Neural progenitor cell (in vitro differentiated cells): ENCODE measurements around the gene TMEM190. TPM values are rescaled to one million over a fixed set of nuclear protein-coding genes. Genes with fewer than 3 reads are reported as not detected.

Experiments used
- DNase-seq: peaks from one replicate; pipeline ENCODE4 v3.0.0-alpha.2; 2016; ENCODE audit warnings: low spot score
- H2AFZ ChIP-seq: fragments of 200-600 bp; sonication (generic); replicated peaks from 2 replicates; pipeline ENCODE4 v1.6.1; 2016; ENCODE audit warnings: antibody characterized with exemption
- H3F3A ChIP-seq: fragments of 200-600 bp; sonication (generic); 2 replicates; pipeline ENCODE4 v1.6.1; 2016; ENCODE audit warnings: antibody characterized with exemption, low read depth
- H3K27ac ChIP-seq: fragments of 200-600 bp; sonication (generic); 2 replicates; pipeline ENCODE4 v1.5.1; 2016; ENCODE audit warnings: mild to moderate bottlenecking
- H3K27me3 ChIP-seq: fragments of 200-600 bp; sonication (generic); 2 replicates; pipeline ENCODE4 v1.6.1; 2016; ENCODE audit warnings: mild to moderate bottlenecking, moderate library complexity
- H3K36me3 ChIP-seq: fragments of 200-600 bp; sonication (generic); 2 replicates; pipeline ENCODE4 v1.5.1; 2016
- H3K4me1 ChIP-seq: fragments of 200-600 bp; sonication (generic); 2 replicates; pipeline ENCODE4 v1.6.1; 2016; ENCODE audit warnings: mixed run types
- H3K4me2 ChIP-seq: fragments of 200-600 bp; sonication (generic); 2 replicates; pipeline ENCODE4 v1.6.1; 2016
- H3K4me3 ChIP-seq: fragments of 200-600 bp; sonication (generic); 2 replicates; pipeline ENCODE4 v1.5.1; 2016
- H3K79me2 ChIP-seq: fragments of 200-600 bp; sonication (generic); 2 replicates; pipeline ENCODE4 v1.6.1; 2016; ENCODE audit warnings: low read depth
- H3K9ac ChIP-seq: fragments of 200-600 bp; sonication (generic); 2 replicates; pipeline ENCODE4 v1.6.1; 2016
- H3K9me3 ChIP-seq: fragments of 200-600 bp; sonication (generic); 2 replicates; pipeline ENCODE4 v1.5.1; 2016; ENCODE audit warnings: low read depth
- H4K20me1 ChIP-seq: fragments of 200-600 bp; sonication (generic); 2 replicates; pipeline ENCODE4 v1.6.1; 2016; ENCODE audit warnings: low read depth
- H3K27ac Mint-ChIP-seq: 3 replicates; pipeline ENCODE4 v1.8.0; 2021; ENCODE audit warnings: mixed read lengths
- H3K27me3 Mint-ChIP-seq: 2 replicates; pipeline ENCODE4 v1.8.0; 2022; ENCODE audit warnings: low read depth, mild to moderate bottlenecking, inconsistent platforms, moderate library complexity, mixed read lengths; ENCODE audit not compliant: insufficient read depth
- H3K36me3 Mint-ChIP-seq: 3 replicates; pipeline ENCODE4 v1.8.0; 2021; ENCODE audit warnings: mixed read lengths
- H3K4me1 Mint-ChIP-seq: 3 replicates; pipeline ENCODE4 v1.8.0; 2021; ENCODE audit warnings: mixed read lengths
- H3K4me3 Mint-ChIP-seq: 3 replicates; pipeline ENCODE4 v1.8.0; 2021; ENCODE audit warnings: mild to moderate bottlenecking, moderate library complexity, mixed read lengths
- H3K9me3 Mint-ChIP-seq: 3 replicates; pipeline ENCODE4 v1.8.0; 2020; ENCODE audit warnings: mixed read lengths
- CTCF ChIP-seq: fragments of 200-600 bp; sonication (generic); IDR thresholded peaks from 2 replicates; pipeline ENCODE4 v1.5.1; 2017; ENCODE audit warnings: antibody characterized with exemption, mild to moderate bottlenecking
- EZH2 ChIP-seq: fragments of 200-600 bp; sonication (generic); IDR thresholded peaks from 2 replicates; pipeline ENCODE4 v1.6.1; 2017; ENCODE audit warnings: antibody characterized with exemption, mild to moderate bottlenecking, moderate library complexity
- EZH2phosphoT487 ChIP-seq: fragments of 200-600 bp; sonication (generic); IDR thresholded peaks from 2 replicates; pipeline ENCODE4 v1.6.1; 2017; ENCODE audit warnings: antibody characterized with exemption
- total RNA-seq: library from RNA; depleted of rRNA; stranded (reverse); fragments of >200 nt; gene quantifications from 2 replicates; pipeline ENCODE4 v1.2.3, GENCODE V29; 2015; ENCODE audit warnings: low replicate concordance

TMEM190 gene
- total RNA-seq, 1 donor from 2014 or later: not detected

DNA sequence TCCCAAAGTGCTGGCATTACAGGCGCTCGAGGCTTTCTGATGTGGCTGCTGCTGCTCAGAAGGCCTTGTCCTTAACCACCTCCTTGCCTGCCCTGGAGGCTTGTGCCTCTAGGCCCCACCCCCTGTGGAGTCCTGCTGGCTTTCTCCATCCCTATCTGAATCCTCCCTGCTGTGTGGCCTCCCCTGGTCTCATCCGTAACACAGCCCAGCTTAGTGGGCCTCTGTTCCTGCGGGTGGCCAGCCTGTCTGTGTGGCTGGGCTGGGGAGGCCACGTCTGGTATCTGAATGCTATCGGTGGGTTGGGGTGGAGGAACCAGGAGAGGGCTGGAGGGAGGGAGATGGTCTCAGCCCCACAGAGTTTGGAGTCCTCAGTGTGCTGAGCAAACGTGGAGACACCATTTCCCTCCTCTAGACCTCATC lies 13.8 kb downstream of the TMEM190 start:
- DNase-seq: no peak
- no peak overlapping the region for H3K4me3 ChIP-seq
- H4K20me1 ChIP-seq: peaks cover 75% of the 10 kb centered on the region
- peak overlapping the region; percentile 42 for H3K4me3 Mint-ChIP-seq
- no peak overlapping the region for H3K27ac Mint-ChIP-seq
- H3K27ac ChIP-seq: no peak overlapping the region
- peaks cover 3% of the 10 kb centered on the region for H3K27me3 Mint-ChIP-seq
- peaks cover 29% of the 10 kb centered on the region for H3K4me1 ChIP-seq
- no peak overlapping the region for H3K9ac ChIP-seq
- H3K27me3 ChIP-seq: no peaks in the 10 kb centered on the region
- no peak overlapping the region for H3K4me2 ChIP-seq
- H3K36me3 ChIP-seq: no peaks in the 10 kb centered on the region
- no peaks in the 10 kb centered on the region for H3K9me3 Mint-ChIP-seq
- peaks cover 15% of the 10 kb centered on the region for H3K36me3 Mint-ChIP-seq
- no peak overlapping the region for H2AFZ ChIP-seq
- peaks cover 32% of the 10 kb centered on the region for H3K79me2 ChIP-seq
- TF ChIP-seq CTCF: no peak
- TF ChIP-seq EZH2phosphoT487: no peak
- TF ChIP-seq EZH2: no peak
- peaks cover 67% of the 10 kb centered on the region for H3F3A ChIP-seq
- no peaks in the 10 kb centered on the region for H3K9me3 ChIP-seq
- peaks cover 50% of the 10 kb centered on the region for H3K4me1 Mint-ChIP-seq

DNA sequence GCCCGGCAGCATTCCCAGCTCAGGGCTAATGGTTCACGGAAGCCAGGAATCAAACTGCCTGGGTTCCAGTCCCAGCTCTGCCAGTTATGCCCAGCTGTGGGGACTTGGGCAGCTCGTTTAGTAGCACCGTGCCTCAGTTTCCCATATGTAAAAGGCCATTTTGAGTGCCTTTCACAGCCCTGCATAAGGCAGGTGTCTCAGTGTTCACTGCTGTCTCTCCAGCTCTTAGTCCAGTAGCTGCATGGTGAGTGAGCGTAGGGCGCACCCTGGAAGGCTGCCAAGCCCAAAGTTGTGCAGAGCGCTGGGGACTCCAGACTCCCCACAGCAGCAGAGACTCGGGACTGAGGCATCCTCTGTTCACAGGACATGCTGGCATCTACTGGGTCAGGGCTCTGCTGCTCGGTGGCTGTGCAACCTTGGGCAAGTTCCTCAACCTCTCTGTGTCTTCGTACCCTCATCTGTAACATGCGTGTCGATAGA lies 14.6 kb downstream of the TMEM190 start:
- H3K9me3 Mint-ChIP-seq: no peaks in the 10 kb centered on the region

GRCh38 chr19:55391702-55392615 lies 15.3 kb downstream of the TMEM190 start:
- H2AFZ ChIP-seq: no peak overlapping the region
- no peaks in the 10 kb centered on the region for H3K27me3 ChIP-seq
- peaks cover 21% of the 10 kb centered on the region for H3K79me2 ChIP-seq
- H3K36me3 Mint-ChIP-seq: peaks cover 10% of the 10 kb centered on the region
- peak overlapping the region; percentile 45 for H3K4me2 ChIP-seq
- H3K9me3 ChIP-seq: no peaks in the 10 kb centered on the region
- H3F3A ChIP-seq: peaks cover 57% of the 10 kb centered on the region
- peaks cover 2% of the 10 kb centered on the region for H3K27me3 Mint-ChIP-seq
- no peak for DNase-seq
- peaks cover 63% of the 10 kb centered on the region for H4K20me1 ChIP-seq
- H3K27ac ChIP-seq: no peak overlapping the region
- H3K36me3 ChIP-seq: no peaks in the 10 kb centered on the region
- peaks cover 37% of the 10 kb centered on the region for H3K4me1 Mint-ChIP-seq
- no peak for TF ChIP-seq CTCF
- no peak for TF ChIP-seq EZH2phosphoT487
- TF ChIP-seq EZH2: no peak
- H3K4me3 Mint-ChIP-seq: no peak overlapping the region
- no peak overlapping the region for H3K27ac Mint-ChIP-seq
- no peak overlapping the region for H3K9ac ChIP-seq
- peaks cover 24% of the 10 kb centered on the region for H3K4me1 ChIP-seq
- no peaks in the 10 kb centered on the region for H3K9me3 Mint-ChIP-seq
- no peak overlapping the region for H3K4me3 ChIP-seq

More for the DNA sequence above, 14.6 kb downstream of the TMEM190 start:
- Histone ChIP-seq H3K36me3 (no peaks in the 10 kb centered on the region), H4K20me1 (peaks cover 71% of the 10 kb centered on the region), H3K4me3 (no peak overlapping the region), H2AFZ (no peak overlapping the region), H3K9me3 (no peaks in the 10 kb centered on the region), H3K27me3 (no peaks in the 10 kb centered on the region), H3K4me2 (no peak overlapping the region), H3K27ac (no peak overlapping the region), H3F3A (peaks cover 64% of the 10 kb centered on the region), H3K4me1 (peaks cover 29% of the 10 kb centered on the region), H3K9ac (no peak overlapping the region), H3K79me2 (peaks cover 28% of the 10 kb centered on the region)
- Mint-ChIP-seq H3K27ac (no peak overlapping the region), H3K4me1 (peaks cover 44% of the 10 kb centered on the region), H3K4me3 (no peak overlapping the region), H3K27me3 (peaks cover 2% of the 10 kb centered on the region), H3K36me3 (peaks cover 15% of the 10 kb centered on the region)
- no peak for TF ChIP-seq EZH2phosphoT487
- DNase-seq: no peak
